ENCODE measurements around the gene S100A5. TPM values are rescaled to one million over a fixed set of nuclear protein-coding genes. Genes with fewer than 3 reads are reported as not detected.

Gene S100A5
- total and polyA plus RNA-seq, 2 of the 8 experiments (the other 6 are each of a cell fraction or from before 2014, with no cell fraction given): not detected

DNA sequence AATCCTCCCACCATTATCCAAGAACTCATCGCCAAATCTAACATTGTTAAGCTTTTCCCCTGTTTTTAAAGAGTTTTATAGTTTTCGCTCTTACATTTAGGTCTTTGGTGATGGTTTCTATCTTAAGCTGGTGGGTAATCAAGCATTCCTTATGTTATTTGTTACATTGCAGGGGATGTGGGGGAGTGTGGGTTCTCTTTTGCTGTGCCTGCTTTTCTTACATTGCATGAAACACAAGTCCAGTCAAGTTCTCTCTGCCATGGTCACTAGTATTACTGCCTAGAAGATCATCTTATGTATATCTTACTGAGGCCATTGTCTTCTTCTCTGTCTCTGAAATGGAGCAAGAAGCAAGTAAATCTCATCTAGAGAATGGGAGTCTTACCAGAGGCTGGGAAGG lies 53.0 kb downstream of the S100A5 start:
- Histone ChIP-seq H2AFZ (ENCODE audit: low read length) (no peak overlapping the region), H3K79me1 (ENCODE audit: low read depth, low read length) (no peaks in the 10 kb centered on the region), H3K4me3 (ENCODE audit: extremely low read depth in 1 of 4, insufficient read depth in 2 of 4, low read depth in 3 of 4, low read length in 4 of 4) (no peak overlapping the region), H2BK5ac (ENCODE audit: low read depth, low read length) (no peak overlapping the region), H3K4ac (replicated peaks; ENCODE audit: insufficient read length, low read depth, low read length) (no peak overlapping the region), H3K27me3 (replicated peaks in 1 of 4; ENCODE audit: control insufficient read depth in 3 of 4, extremely low read depth in 1 of 4, insufficient read depth in 3 of 4, low read length in 3 of 4) (no peaks in the 10 kb centered on the region; a peak in 1 of 7 replicates), H3K23ac (ENCODE audit: insufficient read length) (no peak overlapping the region), H3K9me3 (ENCODE audit: insufficient read depth in 2 of 2, low read depth in 1 of 2, low read length in 1 of 2) (no peaks in the 10 kb centered on the region; a peak in 1 of 4 replicates), H2BK12ac (ENCODE audit: low read depth, low read length) (no peak overlapping the region), H4K8ac (ENCODE audit: extremely low read depth, insufficient read depth, low read length) (no peak overlapping the region), H3K36me3 (ENCODE audit: control insufficient read depth in 2 of 4, insufficient read depth in 4 of 4, low read length in 3 of 4) (no peaks in the 10 kb centered on the region), H4K91ac (replicated peaks; ENCODE audit: insufficient read length, low read length) (no peak overlapping the region), H3K4me2 (ENCODE audit: insufficient read depth in 1 of 2, low read depth in 2 of 2, low read length in 2 of 2) (no peak overlapping the region), H3K27ac (ENCODE audit: low read depth, low read length) (no peak overlapping the region), H3K14ac (ENCODE audit: insufficient read length) (no peak overlapping the region), H3K56ac (replicated peaks; ENCODE audit: insufficient read length, low read depth, low read length) (no peak overlapping the region), H3K18ac (ENCODE audit: extremely low read depth, low read length) (no peak overlapping the region), H3K9ac (replicated peaks in 1 of 4; ENCODE audit: extremely low read depth in 1 of 4, low read depth in 3 of 4, low read length in 3 of 4) (no peak overlapping the region), H3K79me2 (ENCODE audit: control insufficient read depth in 1 of 2, insufficient read depth in 2 of 2, low read length in 2 of 2) (no peaks in the 10 kb centered on the region), H3K23me2 (ENCODE audit: low read depth, low read length) (no peaks in the 10 kb centered on the region), H4K20me1 (replicated peaks in 1 of 2; ENCODE audit: control insufficient read depth in 1 of 2, insufficient read depth in 2 of 2, low read length in 2 of 2) (no peaks in the 10 kb centered on the region), H2AK5ac (ENCODE audit: low read depth, low read length) (no peak overlapping the region), H2BK20ac (ENCODE audit: low read length) (no peak overlapping the region), H4K5ac (ENCODE audit: insufficient read length, low read depth, low read length) (no peak overlapping the region), H2BK15ac (ENCODE audit: low read length) (no peak overlapping the region), H2BK120ac (replicated peaks; ENCODE audit: low read depth, low read length) (no peak overlapping the region), H3K4me1 (replicated peaks in 1 of 4; ENCODE audit: control insufficient read depth in 3 of 4, insufficient read depth in 4 of 4, low read length in 3 of 4) (peaks cover 0 to 9% (median 0%) of the 10 kb centered on the region in 4 experiments; a peak in 5 of 7 replicates)
- WGBS, 2 experiments (ENCODE audit: extremely low coverage in 1 of 2, insufficient coverage in 1 of 2, insufficient read length in 1 of 2, insufficient replicate concordance in 2 of 2, low coverage in 1 of 2, low lambda C conversion rate in 2 of 2, missing lambda C conversion rate in 1 of 2): 86% methylated on average over 2 of the region's 2 CpGs; no CpG with 5 or more reads in 1 of the 2 experiments
- FAIRE-seq: no peak
- ChIA-PET CTCF (ENCODE audit: partially characterized antibody) (interaction anchor here (0.8 to 21.4 kb wide), 5 partner anchors 23 to 136 kb away, joined by 3 to 360 read pairs (median 4); partner anchors contain the start of gene PGLYRP4), POLR2A (ENCODE audit: partially characterized antibody) (interaction anchor here (0.7 to 1.2 kb wide), 2 partner anchors 19 to 67 kb away, joined by 3 read pairs; no protein-coding TSS in a partner anchor)
- no peak for DNase-seq (ENCODE audit: low read depth in 1 of 2, low spot score in 2 of 2)
- TF ChIP-seq PHF8 (conservative IDR thresholded peaks at IDR 0.05; ENCODE audit: low read depth, low read length) (no peak), CTBP2 (IDR thresholded peaks at IDR 0.05; ENCODE audit: borderline replicate concordance, insufficient read depth, insufficient read length, low read length) (no peak)

All from H1 (cell line).